ENCODE results near the gene FMNL2. TPM values are rescaled to one million over a fixed set of nuclear protein-coding genes. Genes with fewer than 3 reads are reported as not detected.

FMNL2 gene
- total RNA-seq, 1 donor from 2014 or later: 166 TPM

DNA sequence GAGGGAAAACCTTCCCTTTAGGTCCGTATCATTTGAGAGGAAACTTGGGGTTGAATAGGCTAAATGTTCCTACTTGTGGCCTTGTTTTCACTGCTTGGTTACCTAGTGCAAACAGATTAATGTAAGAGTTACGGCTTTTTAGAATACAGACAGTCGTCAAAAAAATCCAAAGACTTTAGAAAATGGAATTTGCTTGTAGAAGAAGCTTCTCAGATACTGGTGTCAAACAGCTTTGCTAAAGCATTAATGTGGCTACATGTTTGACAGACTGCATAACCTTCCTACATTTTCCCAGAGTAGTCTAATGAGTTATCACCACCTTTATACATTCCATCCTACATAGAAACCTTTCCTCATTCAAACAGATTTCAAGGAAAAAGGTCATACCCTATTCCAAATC, 114.6 kb downstream of the FMNL2 start:
- Mint-ChIP-seq H3K27ac (ENCODE audit: unreplicated experiment) (no peak overlapping the region), H3K4me3 (ENCODE audit: unreplicated experiment) (peak overlapping the region; percentile 43), H3K9me3 (ENCODE audit: unreplicated experiment) (peaks cover 4% of the 10 kb centered on the region), H3K27me3 (ENCODE audit: unreplicated experiment) (peaks cover 7% of the 10 kb centered on the region), H3K36me3 (ENCODE audit: unreplicated experiment) (no peaks in the 10 kb centered on the region), H3K4me1 (ENCODE audit: low read depth, unreplicated experiment) (peaks cover 61% of the 10 kb centered on the region)
- DNase-seq: no peak
- TF ChIP-seq, protein P1, sequence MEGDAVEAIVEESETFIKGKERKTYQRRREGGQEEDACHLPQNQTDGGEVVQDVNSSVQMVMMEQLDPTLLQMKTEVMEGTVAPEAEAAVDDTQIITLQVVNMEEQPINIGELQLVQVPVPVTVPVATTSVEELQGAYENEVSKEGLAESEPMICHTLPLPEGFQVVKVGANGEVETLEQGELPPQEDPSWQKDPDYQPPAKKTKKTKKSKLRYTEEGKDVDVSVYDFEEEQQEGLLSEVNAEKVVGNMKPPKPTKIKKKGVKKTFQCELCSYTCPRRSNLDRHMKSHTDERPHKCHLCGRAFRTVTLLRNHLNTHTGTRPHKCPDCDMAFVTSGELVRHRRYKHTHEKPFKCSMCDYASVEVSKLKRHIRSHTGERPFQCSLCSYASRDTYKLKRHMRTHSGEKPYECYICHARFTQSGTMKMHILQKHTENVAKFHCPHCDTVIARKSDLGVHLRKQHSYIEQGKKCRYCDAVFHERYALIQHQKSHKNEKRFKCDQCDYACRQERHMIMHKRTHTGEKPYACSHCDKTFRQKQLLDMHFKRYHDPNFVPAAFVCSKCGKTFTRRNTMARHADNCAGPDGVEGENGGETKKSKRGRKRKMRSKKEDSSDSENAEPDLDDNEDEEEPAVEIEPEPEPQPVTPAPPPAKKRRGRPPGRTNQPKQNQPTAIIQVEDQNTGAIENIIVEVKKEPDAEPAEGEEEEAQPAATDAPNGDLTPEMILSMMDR (IDR thresholded peaks at IDR 0.05; ENCODE audit: partially characterized antibody, unreplicated experiment): no peak

DNA sequence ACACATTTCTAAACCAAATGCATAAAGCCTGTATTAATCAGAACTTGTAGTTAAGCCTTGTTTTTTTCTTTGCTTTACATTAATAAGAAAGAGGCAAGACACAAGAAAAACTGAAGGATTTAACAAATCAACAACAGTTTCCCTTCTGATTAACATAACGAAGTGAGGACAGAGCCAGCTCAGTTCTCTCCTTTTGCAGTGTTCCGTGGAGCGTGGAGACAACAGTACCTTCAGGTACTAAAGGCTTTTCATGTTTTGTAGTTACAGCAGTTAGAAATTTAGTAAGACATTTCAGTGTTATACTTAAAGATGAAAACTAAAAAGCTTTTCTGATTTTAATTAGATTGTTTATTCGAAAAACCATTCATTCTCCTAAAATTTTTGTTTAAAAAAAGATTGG, 115.2 kb downstream of the FMNL2 start:
- no peaks in the 10 kb centered on the region for H3K36me3 Mint-ChIP-seq (ENCODE audit: unreplicated experiment)
- peaks cover 63% of the 10 kb centered on the region for H3K4me1 Mint-ChIP-seq (ENCODE audit: low read depth, unreplicated experiment)
- H3K9me3 Mint-ChIP-seq (ENCODE audit: unreplicated experiment): peaks cover 8% of the 10 kb centered on the region
- no peak overlapping the region for H3K4me3 Mint-ChIP-seq (ENCODE audit: unreplicated experiment)
- no peak for DNase-seq
- TF ChIP-seq, protein P1 (IDR thresholded peaks at IDR 0.05; ENCODE audit: partially characterized antibody, unreplicated experiment): no peak
- no peak overlapping the region for H3K27ac Mint-ChIP-seq (ENCODE audit: unreplicated experiment)
- H3K27me3 Mint-ChIP-seq (ENCODE audit: unreplicated experiment): peaks cover 8% of the 10 kb centered on the region

DNA sequence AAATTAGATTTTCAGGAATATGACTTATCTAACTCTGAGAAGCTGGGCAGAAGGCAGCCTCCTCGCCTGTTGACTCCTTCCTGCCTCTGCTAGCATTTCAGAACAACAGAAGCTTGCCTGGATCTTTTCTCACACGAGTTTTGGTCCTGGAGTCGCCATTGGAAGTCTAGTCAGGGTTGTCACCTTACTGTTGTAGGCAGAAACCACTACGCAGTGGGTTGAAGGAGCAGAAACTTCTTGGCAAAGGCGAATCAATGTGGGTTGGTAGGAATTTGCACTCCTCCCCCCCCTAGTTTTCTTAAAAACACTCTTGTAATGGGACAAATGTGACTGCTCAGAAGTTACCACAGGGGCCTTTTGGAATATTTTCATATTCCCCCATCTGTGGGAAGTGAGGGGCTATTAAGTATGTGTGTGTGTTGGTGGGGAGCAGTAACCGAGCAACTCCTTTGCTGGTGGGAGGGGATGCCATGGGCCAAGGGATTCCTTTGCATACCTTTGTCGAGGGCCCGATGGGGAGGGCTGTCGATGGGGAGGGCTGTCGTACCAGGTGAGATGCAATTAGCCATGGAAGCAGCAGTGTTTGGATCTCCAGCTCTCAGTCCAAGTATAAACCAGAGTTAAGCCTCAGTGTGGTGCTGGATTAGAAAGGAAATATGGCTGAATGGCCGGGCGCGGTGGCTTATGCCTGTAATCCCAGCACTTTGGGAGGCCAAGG, 117.4 kb downstream of the FMNL2 start:
- peaks cover 9% of the 10 kb centered on the region for H3K9me3 Mint-ChIP-seq (ENCODE audit: unreplicated experiment)
- no peak overlapping the region for H3K4me3 Mint-ChIP-seq (ENCODE audit: unreplicated experiment)
- H3K27me3 Mint-ChIP-seq (ENCODE audit: unreplicated experiment): peaks cover 11% of the 10 kb centered on the region
- H3K27ac Mint-ChIP-seq (ENCODE audit: unreplicated experiment): peak overlapping the region; percentile 100
- H3K36me3 Mint-ChIP-seq (ENCODE audit: unreplicated experiment): no peaks in the 10 kb centered on the region
- no peak for DNase-seq
- peaks cover 61% of the 10 kb centered on the region for H3K4me1 Mint-ChIP-seq (ENCODE audit: low read depth, unreplicated experiment)
- TF ChIP-seq, protein P1 (IDR thresholded peaks at IDR 0.05; ENCODE audit: partially characterized antibody, unreplicated experiment): no peak

DNA sequence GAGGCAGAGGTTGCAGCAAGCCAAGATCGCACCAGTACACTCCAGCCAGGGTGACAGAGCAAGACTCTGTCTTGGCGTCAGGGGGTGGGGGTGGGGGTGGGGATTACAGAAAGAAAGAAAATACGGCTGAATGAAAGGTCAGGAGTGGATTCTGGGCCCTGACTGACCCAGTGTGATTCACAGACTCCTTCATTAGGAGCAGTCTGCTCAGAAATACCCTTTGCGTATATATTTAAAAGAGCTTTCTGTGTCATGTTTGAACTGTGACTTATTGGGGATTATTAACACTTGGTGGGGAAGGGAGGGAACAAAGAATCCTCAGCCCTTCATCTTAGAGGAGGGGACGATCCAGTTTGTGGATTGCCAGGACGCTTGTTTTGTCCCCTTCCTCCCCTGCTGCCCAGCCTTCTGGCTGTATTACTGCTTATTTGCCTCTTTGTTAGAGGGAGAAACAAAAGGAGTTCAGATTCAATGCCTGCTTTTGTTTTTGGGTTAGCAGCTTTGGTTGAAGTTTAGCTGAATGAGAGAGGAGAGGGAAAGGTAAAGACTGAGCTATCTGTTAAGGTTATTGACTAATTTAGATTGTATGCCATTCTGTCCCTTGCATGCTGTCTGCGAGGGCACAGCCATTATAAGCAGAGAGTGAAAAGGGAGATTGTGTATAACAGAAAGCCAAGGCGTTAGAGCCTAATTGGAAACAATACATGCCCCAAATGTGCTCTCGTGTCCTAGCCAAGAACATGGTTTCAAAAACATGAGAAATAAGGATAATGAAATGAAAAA, 118.3 kb downstream of the FMNL2 start:
- H3K36me3 Mint-ChIP-seq (ENCODE audit: unreplicated experiment): no peaks in the 10 kb centered on the region
- peak overlapping the region; percentile 75 for H3K4me3 Mint-ChIP-seq (ENCODE audit: unreplicated experiment)
- H3K9me3 Mint-ChIP-seq (ENCODE audit: unreplicated experiment): peaks cover 9% of the 10 kb centered on the region
- peak overlapping the region; percentile 100 for H3K27ac Mint-ChIP-seq (ENCODE audit: unreplicated experiment)
- peak; percentile 27 for DNase-seq
- H3K27me3 Mint-ChIP-seq (ENCODE audit: unreplicated experiment): peaks cover 11% of the 10 kb centered on the region
- TF ChIP-seq, protein P1 (IDR thresholded peaks at IDR 0.05; ENCODE audit: partially characterized antibody, unreplicated experiment): no peak
- peaks cover 56% of the 10 kb centered on the region for H3K4me1 Mint-ChIP-seq (ENCODE audit: low read depth, unreplicated experiment)

DNA sequence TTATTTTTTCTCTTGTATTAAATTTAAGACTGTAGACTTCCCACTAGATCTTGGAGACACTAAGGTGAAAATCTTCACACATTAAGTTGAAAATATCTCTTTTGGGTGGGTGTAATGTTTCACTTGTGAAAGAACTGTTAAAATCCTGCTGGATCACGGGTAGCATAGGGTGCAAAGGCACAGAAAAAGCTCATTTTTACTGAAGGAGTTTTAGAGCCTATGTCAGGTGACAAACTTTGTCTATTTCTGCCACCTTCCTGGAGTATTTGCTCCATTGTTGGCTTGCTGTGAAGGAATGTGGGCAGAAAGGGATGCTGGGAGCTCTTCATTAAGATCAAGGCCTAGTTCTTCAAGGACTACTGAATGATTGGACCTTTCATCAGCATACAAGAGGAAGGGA, 119.4 kb downstream of the FMNL2 start:
- peak overlapping the region; percentile 65 for H3K4me3 Mint-ChIP-seq (ENCODE audit: unreplicated experiment)
- no peaks in the 10 kb centered on the region for H3K36me3 Mint-ChIP-seq (ENCODE audit: unreplicated experiment)
- TF ChIP-seq, protein P1 (IDR thresholded peaks at IDR 0.05; ENCODE audit: partially characterized antibody, unreplicated experiment): no peak
- H3K27me3 Mint-ChIP-seq (ENCODE audit: unreplicated experiment): peaks cover 11% of the 10 kb centered on the region
- peak overlapping the region; percentile 97 for H3K27ac Mint-ChIP-seq (ENCODE audit: unreplicated experiment)
- H3K4me1 Mint-ChIP-seq (ENCODE audit: low read depth, unreplicated experiment): peaks cover 57% of the 10 kb centered on the region
- H3K9me3 Mint-ChIP-seq (ENCODE audit: unreplicated experiment): peaks cover 9% of the 10 kb centered on the region
- DNase-seq: no peak

Data from glutamatergic neuron (in vitro differentiated cells).